ENCODE data around the gene VPS29. TPM values are rescaled to one million over a fixed set of nuclear protein-coding genes. Genes with fewer than 3 reads are reported as not detected.
"Not testable (repeated sequence)": the region's sequence is repeated elsewhere in the genome, so short reads cannot be mapped to it uniquely, and the experiment has no call there.

Gene VPS29
- total RNA-seq, 2 donors from 2014 or later = 87.7 to 89.4 TPM

DNA sequence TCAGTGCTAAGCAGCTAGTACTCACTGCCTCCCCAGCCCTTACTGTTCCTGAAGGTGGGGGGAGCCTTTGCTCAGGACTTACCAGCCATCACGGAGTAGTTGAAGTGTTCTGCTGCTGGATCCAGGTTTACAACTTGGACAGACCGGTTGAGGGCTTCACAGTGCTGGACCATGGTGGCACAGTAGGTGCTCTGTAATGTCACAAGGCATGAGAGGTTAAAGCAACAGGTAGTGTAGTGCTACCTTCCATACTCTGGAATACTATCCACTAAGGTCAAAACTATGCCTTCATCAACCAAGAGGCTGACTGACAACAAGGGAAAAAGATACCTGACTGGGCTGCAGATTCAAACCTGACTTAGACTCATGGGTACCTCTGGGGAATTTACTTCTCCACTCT lies 36.9 kb downstream of the VPS29 start:
- peaks cover 35% of the 10 kb centered on the region for H3K36me3 Mint-ChIP-seq (ENCODE audit: low read depth)
- 86 to 92% methylated on average over 2 of the region's 2 CpGs for WGBS, 2 experiments (ENCODE audit: insufficient coverage in 1 of 2, insufficient read length in 1 of 2)
- TF ChIP-seq, protein P1, sequence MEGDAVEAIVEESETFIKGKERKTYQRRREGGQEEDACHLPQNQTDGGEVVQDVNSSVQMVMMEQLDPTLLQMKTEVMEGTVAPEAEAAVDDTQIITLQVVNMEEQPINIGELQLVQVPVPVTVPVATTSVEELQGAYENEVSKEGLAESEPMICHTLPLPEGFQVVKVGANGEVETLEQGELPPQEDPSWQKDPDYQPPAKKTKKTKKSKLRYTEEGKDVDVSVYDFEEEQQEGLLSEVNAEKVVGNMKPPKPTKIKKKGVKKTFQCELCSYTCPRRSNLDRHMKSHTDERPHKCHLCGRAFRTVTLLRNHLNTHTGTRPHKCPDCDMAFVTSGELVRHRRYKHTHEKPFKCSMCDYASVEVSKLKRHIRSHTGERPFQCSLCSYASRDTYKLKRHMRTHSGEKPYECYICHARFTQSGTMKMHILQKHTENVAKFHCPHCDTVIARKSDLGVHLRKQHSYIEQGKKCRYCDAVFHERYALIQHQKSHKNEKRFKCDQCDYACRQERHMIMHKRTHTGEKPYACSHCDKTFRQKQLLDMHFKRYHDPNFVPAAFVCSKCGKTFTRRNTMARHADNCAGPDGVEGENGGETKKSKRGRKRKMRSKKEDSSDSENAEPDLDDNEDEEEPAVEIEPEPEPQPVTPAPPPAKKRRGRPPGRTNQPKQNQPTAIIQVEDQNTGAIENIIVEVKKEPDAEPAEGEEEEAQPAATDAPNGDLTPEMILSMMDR (conservative IDR thresholded peaks at IDR 0.05) = no peak

DNA sequence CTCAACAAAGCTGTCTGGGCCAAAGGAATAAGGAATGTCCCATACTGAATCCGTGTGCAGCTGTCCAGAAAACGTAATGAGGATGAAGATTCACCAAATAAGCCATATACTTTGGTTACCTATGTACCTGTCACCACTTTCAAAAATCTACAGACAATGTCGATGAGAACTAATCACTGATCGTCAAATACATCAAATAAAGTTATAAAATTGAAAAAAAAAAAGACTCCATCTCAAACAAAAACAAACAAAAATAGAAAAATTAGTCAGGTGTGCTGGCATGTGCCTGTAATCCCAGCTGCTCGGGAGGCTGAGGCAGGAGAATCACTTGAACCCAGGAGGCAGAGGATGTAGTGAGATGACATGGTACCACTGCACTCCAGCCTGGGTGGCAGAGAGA lies 40.7 kb downstream of the VPS29 start:
- not testable (repeated sequence) for DNase-seq; H3K27me3 Mint-ChIP-seq (ENCODE audit: insufficient read depth); H3K4me3 ChIP-seq (ENCODE audit: low read length); H3K27me3 ChIP-seq (ENCODE audit: control insufficient read depth, insufficient read depth, low read length, poor library complexity, severe bottlenecking); H3K9me3 ChIP-seq (ENCODE audit: control insufficient read depth, low read length); H3K9me3 Mint-ChIP-seq; H3K27ac Mint-ChIP-seq; H3K27ac ChIP-seq (ENCODE audit: low read depth, low read length); H3K4me1 ChIP-seq (ENCODE audit: control insufficient read depth, insufficient read depth, low read length); H3K4me3 Mint-ChIP-seq; H3K9ac ChIP-seq (ENCODE audit: extremely low read depth, low read length, poor library complexity, severe bottlenecking); H3K4me1 Mint-ChIP-seq
- 87 to 90% methylated on average over 5 of the region's 5 CpGs for WGBS, 2 experiments (ENCODE audit: insufficient coverage in 1 of 2, insufficient read length in 1 of 2)
- peaks cover 50% of the 10 kb centered on the region for H3K36me3 Mint-ChIP-seq (ENCODE audit: low read depth)
- H3K36me3 ChIP-seq (ENCODE audit: control insufficient read depth, insufficient read depth, low read length) = peaks cover 46% of the 10 kb centered on the region

More for the DNA sequence above, 36.9 kb downstream of the VPS29 start:
- H3K4me3 Mint-ChIP-seq = no peak overlapping the region
- H3K4me3 ChIP-seq (ENCODE audit: low read length) = no peak overlapping the region
- H3K27ac ChIP-seq (ENCODE audit: low read depth, low read length) = no peak overlapping the region
- no peaks in the 10 kb centered on the region for H3K9me3 ChIP-seq (ENCODE audit: control insufficient read depth, low read length)
- no peaks in the 10 kb centered on the region for H3K27me3 ChIP-seq (ENCODE audit: control insufficient read depth, insufficient read depth, low read length, poor library complexity, severe bottlenecking)
- peaks cover 2% of the 10 kb centered on the region for H3K4me1 ChIP-seq (ENCODE audit: control insufficient read depth, insufficient read depth, low read length)
- no peaks in the 10 kb centered on the region for H3K9me3 Mint-ChIP-seq
- peaks cover 16% of the 10 kb centered on the region for H3K4me1 Mint-ChIP-seq
- no peak overlapping the region for H3K9ac ChIP-seq (ENCODE audit: extremely low read depth, low read length, poor library complexity, severe bottlenecking)
- DNase-seq = no peak
- peaks cover 31% of the 10 kb centered on the region for H3K36me3 ChIP-seq (ENCODE audit: control insufficient read depth, insufficient read depth, low read length)
- no peak overlapping the region for H3K27ac Mint-ChIP-seq
- no peaks in the 10 kb centered on the region for H3K27me3 Mint-ChIP-seq (ENCODE audit: insufficient read depth)

GRCh38 chr12:110458756-110459155 lies 43.2 kb downstream of the VPS29 start:
- Histone ChIP-seq H3K4me1 (ENCODE audit: control insufficient read depth, insufficient read depth, low read length) (no peaks in the 10 kb centered on the region), H3K4me3 (ENCODE audit: low read length) (no peak overlapping the region), H3K9me3 (ENCODE audit: control insufficient read depth, low read length) (no peaks in the 10 kb centered on the region), H3K9ac (ENCODE audit: extremely low read depth, low read length, poor library complexity, severe bottlenecking) (no peak overlapping the region), H3K36me3 (ENCODE audit: control insufficient read depth, insufficient read depth, low read length) (peaks cover 51% of the 10 kb centered on the region), H3K27me3 (ENCODE audit: control insufficient read depth, insufficient read depth, low read length, poor library complexity, severe bottlenecking) (no peaks in the 10 kb centered on the region), H3K27ac (ENCODE audit: low read depth, low read length) (no peak overlapping the region)
- Mint-ChIP-seq H3K9me3 (no peaks in the 10 kb centered on the region), H3K27ac (no peak overlapping the region), H3K27me3 (ENCODE audit: insufficient read depth) (no peaks in the 10 kb centered on the region), H3K4me3 (no peak overlapping the region), H3K36me3 (ENCODE audit: low read depth) (peaks cover 48% of the 10 kb centered on the region), H3K4me1 (no peaks in the 10 kb centered on the region)
- no peak for DNase-seq
- 91 to 93% methylated on average over 2 to 3 of the region's 4 CpGs for WGBS, 2 experiments (ENCODE audit: insufficient coverage in 1 of 2, insufficient read length in 1 of 2)
- TF ChIP-seq, protein P1 (conservative IDR thresholded peaks at IDR 0.05) = no peak
